Measurements from ENCODE around the gene SORBS1.

The SORBS1 gene

GRCh38 chr10:95284807-95285206 is 276.4 kb downstream of the SORBS1 start:
- in situ Hi-C loops (cut with HindIII; ENCODE audit: low sequenced_read_pairs) = no loop called here

- in situ Hi-C loops (cut with HindIII; ENCODE audit: low sequenced_read_pairs) = no loop called here
These were observed 279.1 kb downstream of the SORBS1 start for GRCh38 chr10:95282107-95282506.

GRCh38 chr10:95281206-95281605 is 280.0 kb downstream of the SORBS1 start:
- in situ Hi-C loops (cut with HindIII; ENCODE audit: low sequenced_read_pairs) = no loop called here

- in situ Hi-C loops (cut with HindIII; ENCODE audit: low sequenced_read_pairs) = no loop called here
These were observed 280.5 kb downstream of the SORBS1 start for GRCh38 chr10:95280637-95281036.

GRCh38 chr10:95279042-95279820 is 281.9 kb downstream of the SORBS1 start:
- in situ Hi-C loops (cut with HindIII; ENCODE audit: low sequenced_read_pairs) = no loop called here

- in situ Hi-C loops (cut with HindIII; ENCODE audit: low sequenced_read_pairs) = no loop called here
These were observed 282.8 kb downstream of the SORBS1 start for GRCh38 chr10:95278061-95278988.

- in situ Hi-C loops (cut with HindIII; ENCODE audit: low sequenced_read_pairs) = no loop called here
These were observed 283.6 kb downstream of the SORBS1 start for GRCh38 chr10:95277614-95278013.

- in situ Hi-C loops (cut with HindIII; ENCODE audit: low sequenced_read_pairs) = no loop called here
These were observed 284.0 kb downstream of the SORBS1 start for GRCh38 chr10:95277201-95277570.

- in situ Hi-C loops (cut with HindIII; ENCODE audit: low sequenced_read_pairs) = no loop called here
These were observed 284.6 kb downstream of the SORBS1 start for GRCh38 chr10:95276367-95277200.

- in situ Hi-C loops (cut with HindIII; ENCODE audit: low sequenced_read_pairs) = no loop called here
These were observed 285.3 kb downstream of the SORBS1 start for GRCh38 chr10:95275726-95276366.

GRCh38 chr10:95273393-95274312 is 287.5 kb downstream of the SORBS1 start:
- in situ Hi-C loops (cut with HindIII; ENCODE audit: low sequenced_read_pairs) = no loop called here

- in situ Hi-C loops (cut with HindIII; ENCODE audit: low sequenced_read_pairs) = no loop called here
These were observed 292.7 kb downstream of the SORBS1 start for GRCh38 chr10:95268438-95268837.

GRCh38 chr10:95267251-95267650 is 293.9 kb downstream of the SORBS1 start:
- in situ Hi-C loops (cut with HindIII; ENCODE audit: low sequenced_read_pairs) = no loop called here

GRCh38 chr10:95266674-95267095 is 294.5 kb downstream of the SORBS1 start:
- in situ Hi-C loops (cut with HindIII; ENCODE audit: low sequenced_read_pairs) = no loop called here

- in situ Hi-C loops (cut with HindIII; ENCODE audit: low sequenced_read_pairs) = no loop called here
These were observed 295.6 kb downstream of the SORBS1 start for GRCh38 chr10:95265572-95265971.

- in situ Hi-C loops (cut with HindIII; ENCODE audit: low sequenced_read_pairs) = no loop called here
These were observed 296.7 kb downstream of the SORBS1 start for GRCh38 chr10:95264227-95265051.

GRCh38 chr10:95263864-95264226 is 297.3 kb downstream of the SORBS1 start:
- in situ Hi-C loops (cut with HindIII; ENCODE audit: low sequenced_read_pairs) = no loop called here

- in situ Hi-C loops (cut with HindIII; ENCODE audit: low sequenced_read_pairs) = no loop called here
These were observed 298.2 kb downstream of the SORBS1 start for GRCh38 chr10:95262763-95263518.

Data from DLD1 (cell line).